GM21381 (cell line): Measurements from ENCODE around the gene SYPL2.

Experiments
- ATAC-seq: cut with Tn5 transposase; IDR thresholded peaks from one replicate; pipeline ENCODE4 v1.9.1; 2021; ENCODE audit warnings: mild to moderate bottlenecking, moderate library complexity; ENCODE audit not compliant: unreplicated experiment

The SYPL2 gene

GRCh38 chr1:109513110-109513710, 46.9 kb downstream of the SYPL2 start:
- ATAC-seq = no peak

GRCh38 chr1:109514846-109515245, 48.5 kb downstream of the SYPL2 start:
- ATAC-seq = no peak

GRCh38 chr1:109516872-109517271, 50.5 kb downstream of the SYPL2 start:
- ATAC-seq = no peak

- no peak for ATAC-seq
Measured at GRCh38 chr1:109517337-109517736, 51.0 kb downstream of the SYPL2 start.

- ATAC-seq = no peak
Measured at GRCh38 chr1:109521002-109521951, 54.9 kb downstream of the SYPL2 start.

GRCh38 chr1:109522026-109522425, 55.7 kb downstream of the SYPL2 start:
- no peak for ATAC-seq

- ATAC-seq = no peak
Measured at GRCh38 chr1:109523706-109524105, 57.4 kb downstream of the SYPL2 start.

GRCh38 chr1:109527098-109527811, 60.9 kb downstream of the SYPL2 start:
- peak; percentile 64 for ATAC-seq

GRCh38 chr1:109527846-109528695, 61.7 kb downstream of the SYPL2 start:
- ATAC-seq = no peak

- ATAC-seq = no peak
Measured at GRCh38 chr1:109528712-109529111, 62.4 kb downstream of the SYPL2 start.

GRCh38 chr1:109529881-109530456, 63.6 kb downstream of the SYPL2 start:
- no peak for ATAC-seq

GRCh38 chr1:109530457-109531087, 64.2 kb downstream of the SYPL2 start:
- no peak for ATAC-seq

GRCh38 chr1:109531380-109531779, 65.0 kb downstream of the SYPL2 start:
- ATAC-seq = no peak
